Endothelial cell of umbilical vein (primary cell): Measurements from ENCODE around the gene CCR4. TPM values are rescaled to one million over a fixed set of nuclear protein-coding genes. Genes with fewer than 3 reads are reported as not detected.

ENCODE experiments used
- BruUV-seq: library from RNA; stranded (reverse); fragments of 400-500 nt; replicated peaks from 2 replicates; lab custom pipeline; 2021; lab: Mats Ljungman, UMichigan
- CTCF ChIA-PET: fragments of 300-600, 350-600 bp; sonication (Branson Sonifier 250); formaldehyde crosslinking; loops from one replicate; lab custom pipeline; 2021; ENCODE audit warnings: antibody characterized with exemption, inconsistent platforms; lab: Charles Lee
- POLR2A ChIA-PET: fragments of 300-600, 350-600 bp; sonication (Branson Sonifier 250); formaldehyde crosslinking; loops from one replicate; lab custom pipeline; 2021; ENCODE audit warnings: antibody characterized with exemption, inconsistent platforms; lab: Charles Lee
- DNase-seq: peaks from one replicate; pipeline ENCODE4 v3.0.0-alpha.2; 2011; ENCODE audit warnings: low read depth, low spot score
- FAIRE-seq: peaks from 2 replicates; lab custom pipeline; 2011; peaks lifted over from hg19 to GRCh38; lab: Jason Lieb, UNC
- H2AFZ ChIP-seq: 2 replicates; pipeline ENCODE4 v1.6.0; 2012; ENCODE audit warnings: low read depth, low read length, control low read depth, inconsistent platforms
- H3K27ac ChIP-seq: 2 replicates; pipeline ENCODE4 v1.5.1; 2011; ENCODE audit warnings: low read depth, mild to moderate bottlenecking, control low read depth, low read length, moderate library complexity; ENCODE audit not compliant: insufficient read depth
- H3K27me3 ChIP-seq, 2 experiments: 2 replicates each; pipeline versions ENCODE4 v1.6.0 to v1.6.1; 2011; ENCODE audit warnings: low read length in 2 of 2, mixed read lengths in 1 of 2; ENCODE audit not compliant: control insufficient read depth in 2 of 2, insufficient read depth in 2 of 2
- H3K36me3 ChIP-seq, 2 experiments: 2 replicates in 1 of 2; 3 replicates in 1 of 2; pipeline ENCODE4 v1.5.1; 2011; ENCODE audit warnings: low read length in 2 of 2, mild to moderate bottlenecking in 1 of 2, moderate library complexity in 1 of 2; ENCODE audit not compliant: control insufficient read depth in 2 of 2, insufficient read depth in 2 of 2; ENCODE audit errors: extremely low read depth in 1 of 2
- H3K4me1 ChIP-seq: 3 replicates; pipeline ENCODE4 v1.5.1; 2011; ENCODE audit warnings: mild to moderate bottlenecking, low read length; ENCODE audit not compliant: control insufficient read depth, insufficient read depth; ENCODE audit errors: extremely low read depth
- H3K4me2 ChIP-seq: 2 replicates; pipeline ENCODE4 v1.6.1; 2011; ENCODE audit warnings: low read length, control low read depth, mixed read lengths; ENCODE audit not compliant: insufficient read depth
- H3K4me3 ChIP-seq, 3 experiments: fragments of 200-600 bp in 1 of 3; sonication (generic), shearing (Covaris generic) in 1 of 3; replicated peaks in 1 of 3; 2 replicates each; pipeline ENCODE4 v1.5.1; 2011 to 2016; ENCODE audit warnings: control low read depth in 3 of 3, low read length in 3 of 3, mild to moderate bottlenecking in 2 of 3, inconsistent platforms in 1 of 3, low read depth in 1 of 3, moderate library complexity in 1 of 3; ENCODE audit not compliant: insufficient read depth in 1 of 3
- H3K79me2 ChIP-seq: 2 replicates; pipeline ENCODE4 v1.6.0; 2012; ENCODE audit warnings: low read length, inconsistent platforms; ENCODE audit not compliant: control insufficient read depth, insufficient read depth
- H3K9ac ChIP-seq: replicated peaks from 2 replicates; pipeline ENCODE3; 2011; ENCODE audit warnings: low read length, control low read depth; ENCODE audit not compliant: insufficient read depth; ENCODE audit errors: extremely low read depth
- H3K9me1 ChIP-seq: replicated peaks from 3 replicates; pipeline ENCODE4 v1.6.0; 2011; ENCODE audit warnings: mild to moderate bottlenecking, low read length; ENCODE audit not compliant: control insufficient read depth, insufficient read depth; ENCODE audit errors: extremely low read depth
- H3K9me3 ChIP-seq: replicated peaks from 2 replicates; pipeline ENCODE4 v1.5.1; 2012; ENCODE audit warnings: low read length, inconsistent platforms; ENCODE audit not compliant: control insufficient read depth, insufficient read depth
- H4K20me1 ChIP-seq: replicated peaks from 2 replicates; pipeline ENCODE3; 2011; ENCODE audit warnings: mild to moderate bottlenecking, low read length; ENCODE audit not compliant: control insufficient read depth, insufficient read depth; ENCODE audit errors: extremely low read depth
- CTCF ChIP-seq, 2 donors: IDR thresholded peaks; 1 replicate in 1 of 2; 2 replicates in 1 of 2; pipeline ENCODE4 v1.5.1; 2011; ENCODE audit warnings: low read length in 2 of 2, mild to moderate bottlenecking in 2 of 2, moderate library complexity in 2 of 2, control low read depth in 1 of 2, inconsistent platforms in 1 of 2, low read depth in 1 of 2; ENCODE audit not compliant: insufficient read depth in 1 of 2; ENCODE audit errors: extremely low read depth in 1 of 2
- EZH2 ChIP-seq: IDR thresholded peaks from 2 replicates; pipeline ENCODE4 v1.6.1; 2012; ENCODE audit warnings: borderline replicate concordance, low read depth, mild to moderate bottlenecking, moderate library complexity, low read length, inconsistent platforms; ENCODE audit not compliant: severe bottlenecking
- FOS ChIP-seq: IDR thresholded peaks from 2 replicates; pipeline ENCODE4 v1.6.1; 2011; ENCODE audit warnings: mild to moderate bottlenecking, low read length, moderate library complexity, borderline replicate concordance; ENCODE audit not compliant: insufficient read depth
- GATA2 ChIP-seq: IDR thresholded peaks from 2 replicates; pipeline ENCODE4 v1.7.0; 2011; ENCODE audit warnings: low read depth, mild to moderate bottlenecking, moderate library complexity, mixed read lengths, low read length; ENCODE audit not compliant: insufficient read length, insufficient read depth
- JUN ChIP-seq: IDR thresholded peaks from 2 replicates; pipeline ENCODE4 v1.6.1; 2011; ENCODE audit warnings: borderline replicate concordance, low read depth; ENCODE audit not compliant: insufficient read length, insufficient read depth
- MAX ChIP-seq: IDR thresholded peaks from 2 replicates; pipeline ENCODE4 v1.6.1; 2011; ENCODE audit not compliant: insufficient read depth, insufficient read length
- MYC ChIP-seq: IDR thresholded peaks from one replicate; pipeline ENCODE4 v1.6.1; 2011; ENCODE audit warnings: mild to moderate bottlenecking, low read depth, low read length
- POLR2A ChIP-seq: IDR thresholded peaks from 2 replicates; pipeline ENCODE4 v1.6.1; 2012; ENCODE audit warnings: low read depth, mild to moderate bottlenecking, control low read depth, low read length
- POLR2AphosphoS5 ChIP-seq: IDR thresholded peaks from 2 replicates; pipeline ENCODE4 v1.6.1; 2012; ENCODE audit warnings: low read depth, mild to moderate bottlenecking, control low read depth, low read length, moderate library complexity; ENCODE audit not compliant: insufficient read depth
- dilution Hi-C: fragments of 300-500 bp; cut with MboI; formaldehyde crosslinking; loops from one replicate; pipeline ENCODE4 v1.15.0; 2019; ENCODE audit warnings: low sequenced_read_pairs; ENCODE audit not compliant: extremely low pct_ligation_motif_present
- intact Hi-C: fragments of 100-400 bp; cut with micrococcal nuclease; formaldehyde crosslinking; loops from one replicate; pipeline ENCODE4 v1.10.0; 2022
- polyA plus RNA-seq, 4 experiments: library from polyadenylated mRNA; depleted of rRNA in 3 of 4; stranded (reverse) in 3 of 4; unstranded in 1 of 4; fragments of >200 nt; gene quantifications; 2 replicates each; pipeline versions ENCODE4 v1.2.1 to v1.2.3, GENCODE V29; 2011 to 2012; ENCODE audit warnings: missing spikeins in 1 of 4
- total RNA-seq: library from RNA; stranded (reverse); gene quantifications from 2 replicates; pipeline ENCODE4 v1.2.3, GENCODE V29; 2021

CCR4 gene
- total and polyA plus RNA-seq, 2 donors (not counting 3 experiments of a cell fraction or from before 2014, with no cell fraction given): not detected

GRCh38 chr3:33003308-33003707 is 51.9 kb downstream of the CCR4 start:
- no peak for TF ChIP-seq MAX
- no peak for TF ChIP-seq EZH2
- no peak for TF ChIP-seq CTCF (IDR thresholded peaks at IDR 0.05; ENCODE audit: extremely low read depth in 1 of 2, insufficient read depth in 1 of 2, low read depth in 1 of 2, low read length in 2 of 2)
- TF ChIP-seq FOS: no peak
- TF ChIP-seq JUN: no peak
- TF ChIP-seq MYC: no peak
- TF ChIP-seq GATA2: no peak
- TF ChIP-seq POLR2A: no peak
- TF ChIP-seq POLR2AphosphoS5: no peak
- Histone ChIP-seq H3K27me3 (no peaks in the 10 kb centered on the region), H3K9ac (no peak overlapping the region), H3K9me3 (no peaks in the 10 kb centered on the region), H4K20me1 (no peaks in the 10 kb centered on the region), H3K27ac (no peak overlapping the region), H3K4me2 (no peak overlapping the region), H3K36me3 (peaks cover 0 to 3% of the 10 kb centered on the region in 2 experiments), H3K9me1 (no peaks in the 10 kb centered on the region), H3K4me3 (no peak overlapping the region), H3K4me1 (peaks cover 2% of the 10 kb centered on the region), H3K79me2 (no peaks in the 10 kb centered on the region), H2AFZ (no peak overlapping the region)
- dilution Hi-C loops (no loop called here), intact Hi-C loops (no loop called here)
- BruUV-seq: no TSS peak
- POLR2A ChIA-PET: no interaction called here
- CTCF ChIA-PET: interaction anchor here (0.9 kb wide), 1 partner anchor 17 kb away, joined by 3 read pairs; no protein-coding TSS in a partner anchor
- FAIRE-seq (no peak), DNase-seq (no peak)
